Vagina (tissue), 2 donors: Measurements from ENCODE around the gene MRPL52.

Source experiments
- POLR2A ChIP-seq, 2 donors: fragments of 450-650 bp; IDR thresholded peaks; one replicate each; pipeline ENCODE4 v1.6.1; 2017; ENCODE audit warnings: antibody characterized with exemption in 2 of 2, mild to moderate bottlenecking in 2 of 2, moderate library complexity in 2 of 2
- POLR2AphosphoS5 ChIP-seq, 2 donors: sonication (generic); formaldehyde crosslinking; IDR thresholded peaks; one replicate each; pipeline ENCODE4 v1.9.0; 2017; ENCODE audit warnings: antibody characterized with exemption in 2 of 2, mild to moderate bottlenecking in 2 of 2, low read depth in 1 of 2; ENCODE audit not compliant: insufficient read depth in 1 of 2
- TF ChIP-seq, protein P1 (sequence below), 3 experiments: fragments of 450-650 bp in 2 of 3; fragments of 200-600 bp in 1 of 3; sonication (generic) in 1 of 3; IDR thresholded peaks; one replicate each; pipeline ENCODE4 v1.5.1; 2017 to 2019; ENCODE audit warnings: antibody characterized with exemption in 3 of 3, mild to moderate bottlenecking in 2 of 3, moderate library complexity in 2 of 3

DNA sequence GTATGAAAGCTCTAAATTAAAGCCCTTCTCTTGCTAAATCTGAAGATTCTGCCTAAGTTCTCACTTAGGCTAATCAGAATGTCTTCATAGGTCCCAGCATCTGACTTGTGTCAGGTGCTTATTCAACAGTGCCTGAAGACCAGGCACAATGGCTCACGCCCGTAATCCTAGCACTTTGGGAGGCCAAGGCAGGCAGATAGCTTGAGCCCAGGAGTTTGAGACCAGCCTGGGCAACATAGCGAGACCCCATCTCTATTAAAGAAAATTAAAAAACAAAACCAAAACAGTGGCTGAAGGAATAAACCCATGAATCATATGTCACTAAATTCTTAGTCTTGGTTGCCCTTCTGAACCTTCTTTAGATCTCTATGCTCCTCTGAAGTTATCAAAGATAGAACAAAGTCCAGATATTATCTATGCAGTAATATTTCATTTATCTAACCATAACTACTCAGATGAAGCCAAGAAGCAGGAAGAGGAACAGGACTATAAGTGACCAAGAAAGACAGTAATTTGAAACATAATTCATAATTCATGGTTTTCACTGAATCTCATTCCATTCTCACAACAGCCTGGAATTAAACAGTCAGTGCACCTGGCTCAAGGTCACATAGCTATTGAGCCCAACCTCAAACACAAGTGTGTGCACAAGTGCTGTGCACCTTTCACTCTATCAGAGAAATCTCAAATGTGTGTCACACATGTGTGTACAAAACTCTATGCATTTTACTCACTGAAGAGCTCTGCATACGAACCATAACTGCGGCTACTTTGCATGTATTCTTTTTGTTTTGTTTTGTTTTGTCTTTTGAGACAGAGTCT, 21.1 kb upstream of the MRPL52 start:
- TF ChIP-seq, protein P1, sequence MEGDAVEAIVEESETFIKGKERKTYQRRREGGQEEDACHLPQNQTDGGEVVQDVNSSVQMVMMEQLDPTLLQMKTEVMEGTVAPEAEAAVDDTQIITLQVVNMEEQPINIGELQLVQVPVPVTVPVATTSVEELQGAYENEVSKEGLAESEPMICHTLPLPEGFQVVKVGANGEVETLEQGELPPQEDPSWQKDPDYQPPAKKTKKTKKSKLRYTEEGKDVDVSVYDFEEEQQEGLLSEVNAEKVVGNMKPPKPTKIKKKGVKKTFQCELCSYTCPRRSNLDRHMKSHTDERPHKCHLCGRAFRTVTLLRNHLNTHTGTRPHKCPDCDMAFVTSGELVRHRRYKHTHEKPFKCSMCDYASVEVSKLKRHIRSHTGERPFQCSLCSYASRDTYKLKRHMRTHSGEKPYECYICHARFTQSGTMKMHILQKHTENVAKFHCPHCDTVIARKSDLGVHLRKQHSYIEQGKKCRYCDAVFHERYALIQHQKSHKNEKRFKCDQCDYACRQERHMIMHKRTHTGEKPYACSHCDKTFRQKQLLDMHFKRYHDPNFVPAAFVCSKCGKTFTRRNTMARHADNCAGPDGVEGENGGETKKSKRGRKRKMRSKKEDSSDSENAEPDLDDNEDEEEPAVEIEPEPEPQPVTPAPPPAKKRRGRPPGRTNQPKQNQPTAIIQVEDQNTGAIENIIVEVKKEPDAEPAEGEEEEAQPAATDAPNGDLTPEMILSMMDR (IDR thresholded peaks at IDR 0.05) = no peak
- TF ChIP-seq POLR2A (IDR thresholded peaks at IDR 0.05) = no peak
- no peak for TF ChIP-seq POLR2AphosphoS5 (IDR thresholded peaks at IDR 0.05; ENCODE audit: insufficient read depth in 1 of 2, low read depth in 1 of 2)
